ENCODE results near the gene SNX32.

SNX32 gene

DNA sequence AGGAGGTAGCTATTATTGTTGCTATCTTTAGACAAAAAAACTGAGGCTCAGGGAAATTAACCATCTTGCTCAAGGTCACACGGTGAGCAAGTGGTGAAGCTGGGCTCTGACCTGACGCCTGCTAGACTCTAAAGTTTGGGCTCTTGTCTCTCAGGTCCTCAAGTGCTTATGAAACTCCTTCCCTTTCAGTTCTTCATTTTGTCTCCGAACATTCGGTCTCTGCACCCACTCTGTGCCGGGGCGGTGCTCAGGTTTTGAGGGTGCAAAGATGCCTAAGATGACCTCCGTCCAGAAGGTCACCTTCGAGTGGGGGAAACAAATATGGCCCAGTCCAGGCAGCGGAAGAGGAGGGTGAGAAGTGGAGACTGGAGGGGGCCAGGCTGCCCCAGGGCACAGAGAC lies 30.9 kb upstream of the SNX32 start:
- H3K9me2 ChIP-seq (replicated peaks; ENCODE audit: insufficient read depth, low read length), result no peaks in the 10 kb centered on the region
- H3K9ac ChIP-seq (ENCODE audit: low read length), result no peak overlapping the region
- no peaks in the 10 kb centered on the region for H4K20me1 ChIP-seq (ENCODE audit: insufficient read depth, low read length)
- H3K27ac ChIP-seq (ENCODE audit: low read length), result peak overlapping the region; percentile 47; the same call in 1 of the 2 replicates
- no peaks in the 10 kb centered on the region for H3K79me2 ChIP-seq (ENCODE audit: low read length)
- peak overlapping the region; percentile 41 for H2AFZ ChIP-seq (ENCODE audit: low read length)
- H3K4me3 ChIP-seq (ENCODE audit: low read length), result 0 out of 2 replicates have a peak overlapping the region, but pooled peaks have one; percentile 3
- H3F3A ChIP-seq (ENCODE audit: insufficient read depth, low read length), result peaks cover 9% of the 10 kb centered on the region; the same call in 1 of the 2 replicates
- peak overlapping the region; percentile 36 for H3K4me2 ChIP-seq (ENCODE audit: low read depth, low read length)
- peaks cover 9% of the 10 kb centered on the region for H3K4me1 ChIP-seq (ENCODE audit: low read length)
- H3K36me3 ChIP-seq (replicated peaks; ENCODE audit: insufficient read depth, low read length), result no peaks in the 10 kb centered on the region
- TF ChIP-seq EZH2 (optimal IDR thresholded peaks at IDR 0.05; ENCODE audit: low read depth, low read length), result no peak
- TF ChIP-seq, protein P1, sequence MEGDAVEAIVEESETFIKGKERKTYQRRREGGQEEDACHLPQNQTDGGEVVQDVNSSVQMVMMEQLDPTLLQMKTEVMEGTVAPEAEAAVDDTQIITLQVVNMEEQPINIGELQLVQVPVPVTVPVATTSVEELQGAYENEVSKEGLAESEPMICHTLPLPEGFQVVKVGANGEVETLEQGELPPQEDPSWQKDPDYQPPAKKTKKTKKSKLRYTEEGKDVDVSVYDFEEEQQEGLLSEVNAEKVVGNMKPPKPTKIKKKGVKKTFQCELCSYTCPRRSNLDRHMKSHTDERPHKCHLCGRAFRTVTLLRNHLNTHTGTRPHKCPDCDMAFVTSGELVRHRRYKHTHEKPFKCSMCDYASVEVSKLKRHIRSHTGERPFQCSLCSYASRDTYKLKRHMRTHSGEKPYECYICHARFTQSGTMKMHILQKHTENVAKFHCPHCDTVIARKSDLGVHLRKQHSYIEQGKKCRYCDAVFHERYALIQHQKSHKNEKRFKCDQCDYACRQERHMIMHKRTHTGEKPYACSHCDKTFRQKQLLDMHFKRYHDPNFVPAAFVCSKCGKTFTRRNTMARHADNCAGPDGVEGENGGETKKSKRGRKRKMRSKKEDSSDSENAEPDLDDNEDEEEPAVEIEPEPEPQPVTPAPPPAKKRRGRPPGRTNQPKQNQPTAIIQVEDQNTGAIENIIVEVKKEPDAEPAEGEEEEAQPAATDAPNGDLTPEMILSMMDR (IDR thresholded peaks at IDR 0.05; ENCODE audit: low read length), result no peak
- TF ChIP-seq EZH2phosphoT487 (IDR thresholded peaks at IDR 0.05; ENCODE audit: low read length), result no peak
- DNase-seq, result peak; percentile 59
- H3K9me3 ChIP-seq (replicated peaks; ENCODE audit: insufficient read depth, low read length), result no peaks in the 10 kb centered on the region
- H3K27me3 ChIP-seq (replicated peaks; ENCODE audit: insufficient read depth, low read length), result no peaks in the 10 kb centered on the region; the same call in 1 of the 2 replicates

DNA sequence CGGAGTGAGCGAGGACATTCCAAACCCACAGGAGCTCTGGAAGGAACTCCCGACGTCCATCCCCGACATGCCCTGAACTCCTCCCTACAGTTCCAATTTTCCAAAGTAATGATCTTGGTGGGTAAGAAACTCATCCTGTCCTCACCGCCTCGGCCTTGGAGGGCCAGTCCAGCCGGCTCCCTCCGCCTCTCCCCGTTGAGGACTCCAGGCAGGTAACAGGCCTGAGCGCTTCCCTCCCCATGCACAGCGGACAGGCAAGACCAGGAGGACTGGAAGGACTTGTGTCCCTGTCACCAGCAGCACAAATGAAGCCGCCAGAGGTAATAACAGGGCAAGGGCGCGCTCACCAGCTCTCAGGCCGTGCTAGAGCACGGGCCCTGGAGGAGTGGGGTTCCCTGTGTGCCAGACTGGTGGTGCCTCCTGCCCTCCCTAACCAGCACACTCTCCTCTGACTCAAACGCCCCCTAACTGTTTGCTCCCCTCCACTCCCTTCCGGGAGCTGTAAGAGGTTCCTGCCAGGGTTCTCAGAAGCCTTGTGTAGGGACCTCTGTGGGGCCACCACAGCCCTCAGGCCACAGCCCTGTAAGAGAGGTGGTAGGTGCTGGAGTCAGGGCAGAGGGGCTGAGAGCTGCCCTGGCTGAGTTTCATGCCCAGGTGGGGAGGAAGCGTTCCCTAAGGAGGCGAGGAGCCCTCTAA lies 29.8 kb upstream of the SNX32 start:
- Histone ChIP-seq H3K4me3 (ENCODE audit: low read length) (no peak overlapping the region), H3K9me3 (replicated peaks; ENCODE audit: insufficient read depth, low read length) (no peaks in the 10 kb centered on the region), H3K36me3 (replicated peaks; ENCODE audit: insufficient read depth, low read length) (no peaks in the 10 kb centered on the region), H3K27me3 (replicated peaks; ENCODE audit: insufficient read depth, low read length) (peaks cover 8% of the 10 kb centered on the region), H3K4me1 (ENCODE audit: low read length) (peaks cover 9% of the 10 kb centered on the region), H3K27ac (ENCODE audit: low read length) (no peak overlapping the region), H3K79me2 (ENCODE audit: low read length) (no peaks in the 10 kb centered on the region), H2AFZ (ENCODE audit: low read length) (no peak overlapping the region), H3K4me2 (ENCODE audit: low read depth, low read length) (no peak overlapping the region), H3K9me2 (replicated peaks; ENCODE audit: insufficient read depth, low read length) (no peaks in the 10 kb centered on the region), H4K20me1 (ENCODE audit: insufficient read depth, low read length) (no peaks in the 10 kb centered on the region), H3K9ac (ENCODE audit: low read length) (no peak overlapping the region), H3F3A (ENCODE audit: insufficient read depth, low read length) (peaks cover 9% of the 10 kb centered on the region; the same call in 1 of the 2 replicates)
- TF ChIP-seq EZH2 (optimal IDR thresholded peaks at IDR 0.05; ENCODE audit: low read depth, low read length), result no peak
- TF ChIP-seq, protein P1 (IDR thresholded peaks at IDR 0.05; ENCODE audit: low read length), result no peak
- TF ChIP-seq EZH2phosphoT487 (IDR thresholded peaks at IDR 0.05; ENCODE audit: low read length), result no peak
- DNase-seq, result no peak

DNA sequence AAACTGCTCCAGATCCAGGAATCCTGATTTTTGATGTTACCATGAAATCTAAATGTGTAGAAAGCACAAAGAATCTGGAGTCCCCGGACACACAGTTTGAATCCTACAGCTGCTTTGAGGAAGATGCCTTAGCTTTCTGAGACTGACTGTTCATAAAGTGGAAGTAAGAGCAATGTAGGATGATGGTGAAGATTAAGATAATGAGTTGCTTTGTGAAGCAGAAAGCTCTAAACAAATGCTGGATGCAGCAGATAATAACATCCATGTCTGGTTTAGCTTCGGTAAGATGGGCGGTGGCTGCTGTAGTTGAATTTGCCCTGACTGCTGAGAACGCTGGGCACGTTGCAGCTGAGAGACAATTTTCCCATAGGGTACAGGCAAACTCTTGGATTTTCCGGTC lies 26.8 kb upstream of the SNX32 start:
- TF ChIP-seq, protein P1 (IDR thresholded peaks at IDR 0.05; ENCODE audit: low read length), result no peak
- no peak for TF ChIP-seq EZH2 (optimal IDR thresholded peaks at IDR 0.05; ENCODE audit: low read depth, low read length)
- no peak for TF ChIP-seq EZH2phosphoT487 (IDR thresholded peaks at IDR 0.05; ENCODE audit: low read length)
- no peaks in the 10 kb centered on the region for H3K9me3 ChIP-seq (replicated peaks; ENCODE audit: insufficient read depth, low read length)
- no peak overlapping the region for H3K9ac ChIP-seq (ENCODE audit: low read length)
- H3K4me2 ChIP-seq (ENCODE audit: low read depth, low read length), result no peak overlapping the region
- H3K4me3 ChIP-seq (ENCODE audit: low read length), result no peak overlapping the region
- H3K4me1 ChIP-seq (ENCODE audit: low read length), result peaks cover 9% of the 10 kb centered on the region
- DNase-seq, result no peak
- no peaks in the 10 kb centered on the region for H3K9me2 ChIP-seq (replicated peaks; ENCODE audit: insufficient read depth, low read length)
- no peak overlapping the region for H3K27ac ChIP-seq (ENCODE audit: low read length)
- H3K36me3 ChIP-seq (replicated peaks; ENCODE audit: insufficient read depth, low read length), result no peaks in the 10 kb centered on the region
- H3F3A ChIP-seq (ENCODE audit: insufficient read depth, low read length), result peaks cover 9% of the 10 kb centered on the region; the same call in 1 of the 2 replicates
- no peak overlapping the region for H2AFZ ChIP-seq (ENCODE audit: low read length)
- H4K20me1 ChIP-seq (ENCODE audit: insufficient read depth, low read length), result no peaks in the 10 kb centered on the region
- H3K79me2 ChIP-seq (ENCODE audit: low read length), result no peaks in the 10 kb centered on the region
- peaks cover 19% of the 10 kb centered on the region for H3K27me3 ChIP-seq (replicated peaks; ENCODE audit: insufficient read depth, low read length)
